HepG2 (cell line): ENCODE results near the gene BTF3L4. TPM values are rescaled to one million over a fixed set of nuclear protein-coding genes. Genes with fewer than 3 reads are reported as not detected.
A peak's percentile ranks its signal among the peaks of the same experiment; 100 is the strongest.

Experiments
- AKAP8 ChIP-seq: sonication (generic); formaldehyde crosslinking; IDR thresholded peaks from 2 replicates; pipeline ENCODE4 v1.5.1; 2020; ENCODE audit warnings: mild to moderate bottlenecking, missing genetic modification reagents
- ASH2L ChIP-seq: fragments of 300-600, 200-600 bp; sonication (generic); IDR thresholded peaks from 2 replicates; pipeline ENCODE4 v1.7.0; 2017; ENCODE audit warnings: low read depth, mild to moderate bottlenecking, moderate library complexity, mixed read lengths, low read length; ENCODE audit not compliant: insufficient read length
- ATF2 ChIP-seq: sonication (generic); formaldehyde crosslinking; IDR thresholded peaks from 2 replicates; pipeline ENCODE4 v1.4.0; 2020; ENCODE audit warnings: missing genetic modification reagents
- DNMT1 ChIP-seq: sonication (generic); formaldehyde crosslinking; IDR thresholded peaks from 2 replicates; pipeline ENCODE4 v1.5.1; 2020; ENCODE audit warnings: mild to moderate bottlenecking, missing genetic modification reagents
- ERF ChIP-seq: IDR thresholded peaks from 2 replicates; pipeline ENCODE4 v1.6.1; 2018; ENCODE audit warnings: missing biosample characterization, missing genetic modification reagents
- KAT8 ChIP-seq: IDR thresholded peaks from 2 replicates; pipeline ENCODE4 v1.6.1; 2016; ENCODE audit warnings: missing genetic modification reagents, missing compliant biosample characterization
- NR0B2 ChIP-seq: sonication (generic); formaldehyde crosslinking; IDR thresholded peaks from 2 replicates; pipeline ENCODE4 v1.4.0; 2020; ENCODE audit warnings: mild to moderate bottlenecking, missing genetic modification reagents
- RORA ChIP-seq: sonication (generic); formaldehyde crosslinking; IDR thresholded peaks from 2 replicates; pipeline ENCODE4 v1.5.0; 2020; ENCODE audit warnings: mild to moderate bottlenecking, missing genetic modification reagents, moderate library complexity
- TFE3 ChIP-seq: IDR thresholded peaks from 2 replicates; pipeline ENCODE4 v1.6.1; 2016
- ZBTB33 ChIP-seq: sonication (generic); formaldehyde crosslinking; IDR thresholded peaks from 2 replicates; pipeline ENCODE4 v1.4.0; 2020; ENCODE audit warnings: missing genetic modification reagents
- ZNF142 ChIP-seq: sonication (generic); formaldehyde crosslinking; IDR thresholded peaks from 2 replicates; pipeline ENCODE4 v1.4.0; 2020; ENCODE audit warnings: missing genetic modification reagents
- ZNF17 ChIP-seq: sonication (generic); formaldehyde crosslinking; IDR thresholded peaks from 2 replicates; pipeline ENCODE4 v1.5.0; 2020; ENCODE audit warnings: mild to moderate bottlenecking, missing genetic modification reagents
- ZNF503 ChIP-seq: sonication (generic); formaldehyde crosslinking; IDR thresholded peaks from 2 replicates; pipeline ENCODE4 v1.4.0; 2020; ENCODE audit warnings: missing genetic modification reagents
- ZNF546 ChIP-seq: sonication (generic); formaldehyde crosslinking; conservative IDR thresholded peaks from 2 replicates; pipeline ENCODE4 v1.8.1; 2023; ENCODE audit warnings: mild to moderate bottlenecking, missing genetic modification reagents
- polyA plus RNA-seq, 8 experiments: library from polyadenylated mRNA; depleted of rRNA in 3 of 8; stranded (reverse) in 7 of 8; unstranded in 1 of 8; fragments of >200 nt; fragmentation: Illumina TruSeq in 4 of 8; extraction: Trizol in 4 of 8; gene quantifications; 2 replicates each; pipeline versions ENCODE4 v1.2.1 to v1.2.3, GENCODE V29; 2011 to 2016; ENCODE audit warnings: low read depth in 4 of 8, missing spikeins in 1 of 8, mixed read lengths in 1 of 8; ENCODE audit not compliant: insufficient read depth in 1 of 8
- total RNA-seq, 5 experiments: library from RNA; depleted of rRNA; stranded (reverse); fragments of >200 nt; fragmentation: Illumina TruSeq; extraction: Trizol; gene quantifications; 2 replicates each; pipeline ENCODE4 v1.2.3, GENCODE V29; 2016; ENCODE audit warnings: low read depth in 1 of 5

Gene BTF3L4
- total and polyA plus RNA-seq, 2 of the 13 experiments (the other 11 are each of a cell fraction or from before 2014, with no cell fraction given) = 59.0 to 74.3 TPM

GRCh38 chr1:52098139-52098871 is 42.2 kb downstream of the BTF3L4 start (continued):
- TF ChIP-seq RORA (CRISPR knock-in tag) = no peak
- TF ChIP-seq ERF (CRISPR knock-in tag) = 0 out of 2 replicates have a peak, but pooled peaks have one; percentile 44
- TF ChIP-seq ZNF17 (CRISPR knock-in tag) = no peak
- peak; percentile 92 for TF ChIP-seq ZNF503 (CRISPR knock-in tag)
- TF ChIP-seq ZNF546 (CRISPR knock-in tag) = no peak
- no peak for TF ChIP-seq TFE3
- TF ChIP-seq ATF2 (CRISPR knock-in tag) = peak; percentile 33; the same call in 1 of the 2 replicates
- 0 out of 2 replicates have a peak, but pooled peaks have one; percentile 21 for TF ChIP-seq ZBTB33 (CRISPR knock-in tag)
- TF ChIP-seq NR0B2 (CRISPR knock-in tag) = no peak
- peak; percentile 39; the same call in 1 of the 2 replicates for TF ChIP-seq AKAP8
- TF ChIP-seq ZNF142 (CRISPR knock-in tag) = no peak
- TF ChIP-seq KAT8 (CRISPR knock-in tag) = 0 out of 2 replicates have a peak, but pooled peaks have one; percentile 40
- TF ChIP-seq DNMT1 (CRISPR knock-in tag) = no peak
- TF ChIP-seq ASH2L = peak; percentile 58
